Measurements from ENCODE around the gene GRM5.

GRCh38 chr11:88480223-88480622 lies 585.6 kb downstream of the GRM5 start:
- no peak for TF ChIP-seq CTCF (IDR thresholded peaks at IDR 0.05)
- TF ChIP-seq EZH2 (IDR thresholded peaks at IDR 0.05) = no peak

Measured in neural progenitor cell (in vitro differentiated cells).